ENCODE data around the gene CHN1. TPM values are rescaled to one million over a fixed set of nuclear protein-coding genes. Genes with fewer than 3 reads are reported as not detected.

Gene CHN1
- total and polyA plus RNA-seq, 2 of the 8 experiments (the other 6 are each of a cell fraction or from before 2014, with no cell fraction given): 54.0 to 65.7 TPM

- TF ChIP-seq, protein P1, sequence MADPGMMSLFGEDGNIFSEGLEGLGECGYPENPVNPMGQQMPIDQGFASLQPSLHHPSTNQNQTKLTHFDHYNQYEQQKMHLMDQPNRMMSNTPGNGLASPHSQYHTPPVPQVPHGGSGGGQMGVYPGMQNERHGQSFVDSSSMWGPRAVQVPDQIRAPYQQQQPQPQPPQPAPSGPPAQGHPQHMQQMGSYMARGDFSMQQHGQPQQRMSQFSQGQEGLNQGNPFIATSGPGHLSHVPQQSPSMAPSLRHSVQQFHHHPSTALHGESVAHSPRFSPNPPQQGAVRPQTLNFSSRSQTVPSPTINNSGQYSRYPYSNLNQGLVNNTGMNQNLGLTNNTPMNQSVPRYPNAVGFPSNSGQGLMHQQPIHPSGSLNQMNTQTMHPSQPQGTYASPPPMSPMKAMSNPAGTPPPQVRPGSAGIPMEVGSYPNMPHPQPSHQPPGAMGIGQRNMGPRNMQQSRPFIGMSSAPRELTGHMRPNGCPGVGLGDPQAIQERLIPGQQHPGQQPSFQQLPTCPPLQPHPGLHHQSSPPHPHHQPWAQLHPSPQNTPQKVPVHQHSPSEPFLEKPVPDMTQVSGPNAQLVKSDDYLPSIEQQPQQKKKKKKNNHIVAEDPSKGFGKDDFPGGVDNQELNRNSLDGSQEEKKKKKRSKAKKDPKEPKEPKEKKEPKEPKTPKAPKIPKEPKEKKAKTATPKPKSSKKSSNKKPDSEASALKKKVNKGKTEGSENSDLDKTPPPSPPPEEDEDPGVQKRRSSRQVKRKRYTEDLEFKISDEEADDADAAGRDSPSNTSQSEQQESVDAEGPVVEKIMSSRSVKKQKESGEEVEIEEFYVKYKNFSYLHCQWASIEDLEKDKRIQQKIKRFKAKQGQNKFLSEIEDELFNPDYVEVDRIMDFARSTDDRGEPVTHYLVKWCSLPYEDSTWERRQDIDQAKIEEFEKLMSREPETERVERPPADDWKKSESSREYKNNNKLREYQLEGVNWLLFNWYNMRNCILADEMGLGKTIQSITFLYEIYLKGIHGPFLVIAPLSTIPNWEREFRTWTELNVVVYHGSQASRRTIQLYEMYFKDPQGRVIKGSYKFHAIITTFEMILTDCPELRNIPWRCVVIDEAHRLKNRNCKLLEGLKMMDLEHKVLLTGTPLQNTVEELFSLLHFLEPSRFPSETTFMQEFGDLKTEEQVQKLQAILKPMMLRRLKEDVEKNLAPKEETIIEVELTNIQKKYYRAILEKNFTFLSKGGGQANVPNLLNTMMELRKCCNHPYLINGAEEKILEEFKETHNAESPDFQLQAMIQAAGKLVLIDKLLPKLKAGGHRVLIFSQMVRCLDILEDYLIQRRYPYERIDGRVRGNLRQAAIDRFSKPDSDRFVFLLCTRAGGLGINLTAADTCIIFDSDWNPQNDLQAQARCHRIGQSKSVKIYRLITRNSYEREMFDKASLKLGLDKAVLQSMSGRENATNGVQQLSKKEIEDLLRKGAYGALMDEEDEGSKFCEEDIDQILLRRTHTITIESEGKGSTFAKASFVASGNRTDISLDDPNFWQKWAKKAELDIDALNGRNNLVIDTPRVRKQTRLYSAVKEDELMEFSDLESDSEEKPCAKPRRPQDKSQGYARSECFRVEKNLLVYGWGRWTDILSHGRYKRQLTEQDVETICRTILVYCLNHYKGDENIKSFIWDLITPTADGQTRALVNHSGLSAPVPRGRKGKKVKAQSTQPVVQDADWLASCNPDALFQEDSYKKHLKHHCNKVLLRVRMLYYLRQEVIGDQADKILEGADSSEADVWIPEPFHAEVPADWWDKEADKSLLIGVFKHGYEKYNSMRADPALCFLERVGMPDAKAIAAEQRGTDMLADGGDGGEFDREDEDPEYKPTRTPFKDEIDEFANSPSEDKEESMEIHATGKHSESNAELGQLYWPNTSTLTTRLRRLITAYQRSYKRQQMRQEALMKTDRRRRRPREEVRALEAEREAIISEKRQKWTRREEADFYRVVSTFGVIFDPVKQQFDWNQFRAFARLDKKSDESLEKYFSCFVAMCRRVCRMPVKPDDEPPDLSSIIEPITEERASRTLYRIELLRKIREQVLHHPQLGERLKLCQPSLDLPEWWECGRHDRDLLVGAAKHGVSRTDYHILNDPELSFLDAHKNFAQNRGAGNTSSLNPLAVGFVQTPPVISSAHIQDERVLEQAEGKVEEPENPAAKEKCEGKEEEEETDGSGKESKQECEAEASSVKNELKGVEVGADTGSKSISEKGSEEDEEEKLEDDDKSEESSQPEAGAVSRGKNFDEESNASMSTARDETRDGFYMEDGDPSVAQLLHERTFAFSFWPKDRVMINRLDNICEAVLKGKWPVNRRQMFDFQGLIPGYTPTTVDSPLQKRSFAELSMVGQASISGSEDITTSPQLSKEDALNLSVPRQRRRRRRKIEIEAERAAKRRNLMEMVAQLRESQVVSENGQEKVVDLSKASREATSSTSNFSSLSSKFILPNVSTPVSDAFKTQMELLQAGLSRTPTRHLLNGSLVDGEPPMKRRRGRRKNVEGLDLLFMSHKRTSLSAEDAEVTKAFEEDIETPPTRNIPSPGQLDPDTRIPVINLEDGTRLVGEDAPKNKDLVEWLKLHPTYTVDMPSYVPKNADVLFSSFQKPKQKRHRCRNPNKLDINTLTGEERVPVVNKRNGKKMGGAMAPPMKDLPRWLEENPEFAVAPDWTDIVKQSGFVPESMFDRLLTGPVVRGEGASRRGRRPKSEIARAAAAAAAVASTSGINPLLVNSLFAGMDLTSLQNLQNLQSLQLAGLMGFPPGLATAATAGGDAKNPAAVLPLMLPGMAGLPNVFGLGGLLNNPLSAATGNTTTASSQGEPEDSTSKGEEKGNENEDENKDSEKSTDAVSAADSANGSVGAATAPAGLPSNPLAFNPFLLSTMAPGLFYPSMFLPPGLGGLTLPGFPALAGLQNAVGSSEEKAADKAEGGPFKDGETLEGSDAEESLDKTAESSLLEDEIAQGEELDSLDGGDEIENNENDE (IDR thresholded peaks at IDR 0.05; ENCODE audit: insufficient replicate concordance, low read length): no peak
- TF ChIP-seq RNF2 (IDR thresholded peaks at IDR 0.05; ENCODE audit: borderline replicate concordance, low read depth, low read length, missing control alignments, poor library complexity, severe bottlenecking) (no peak), SP4 (IDR thresholded peaks at IDR 0.05; ENCODE audit: low read length) (no peak), ASH2L (IDR thresholded peaks at IDR 0.05; ENCODE audit: low read length) (no peak)
These were observed 136.3 kb downstream of the CHN1 start (continued) for GRCh38 chr2:174868878-174869277.

All from H1 (cell line).